ENCODE measurements around the gene PEG3.

PEG3 gene

GRCh38 chr19:56841193-56841543 lies 642 bp upstream of the PEG3 start:
- Histone ChIP-seq H3K36me3 (ENCODE audit: low read depth) (no peaks in the 10 kb centered on the region), H3K4me1 (ENCODE audit: insufficient read depth, poor library complexity, severe bottlenecking) (no peaks in the 10 kb centered on the region), H3K27ac (ENCODE audit: poor library complexity, severe bottlenecking) (no peak overlapping the region), H3K4me3 (ENCODE audit: severe bottlenecking) (no peak overlapping the region), H3K9me3 (ENCODE audit: severe bottlenecking) (peaks cover 7% of the 10 kb centered on the region), H3K27me3 (ENCODE audit: insufficient read depth, poor library complexity, severe bottlenecking) (no peaks in the 10 kb centered on the region)
- DNase-seq (ENCODE audit: low spot score): no peak
- TF ChIP-seq CTCF (IDR thresholded peaks at IDR 0.05; ENCODE audit: poor library complexity, severe bottlenecking): no peak
- no peak for ATAC-seq (ENCODE audit: low read depth)

GRCh38 chr19:56839652-56840450 lies 675 bp downstream of the PEG3 start:
- H3K27ac ChIP-seq (ENCODE audit: poor library complexity, severe bottlenecking): no peak overlapping the region
- peak overlapping the region; percentile 31 for H3K4me3 ChIP-seq (ENCODE audit: severe bottlenecking)
- peaks cover 7% of the 10 kb centered on the region for H3K9me3 ChIP-seq (ENCODE audit: severe bottlenecking)
- DNase-seq (ENCODE audit: low spot score): peak; percentile 75
- no peaks in the 10 kb centered on the region for H3K27me3 ChIP-seq (ENCODE audit: insufficient read depth, poor library complexity, severe bottlenecking)
- ATAC-seq (ENCODE audit: low read depth): peak; percentile 47
- TF ChIP-seq CTCF (IDR thresholded peaks at IDR 0.05; ENCODE audit: poor library complexity, severe bottlenecking): no peak
- no peaks in the 10 kb centered on the region for H3K4me1 ChIP-seq (ENCODE audit: insufficient read depth, poor library complexity, severe bottlenecking)
- H3K36me3 ChIP-seq (ENCODE audit: low read depth): no peaks in the 10 kb centered on the region

- DNase-seq (ENCODE audit: low spot score) (peak; percentile 84), ATAC-seq (ENCODE audit: low read depth) (peak; percentile 65)
- Histone ChIP-seq H3K27me3 (ENCODE audit: insufficient read depth, poor library complexity, severe bottlenecking) (no peaks in the 10 kb centered on the region), H3K27ac (ENCODE audit: poor library complexity, severe bottlenecking) (no peak overlapping the region), H3K36me3 (ENCODE audit: low read depth) (no peaks in the 10 kb centered on the region), H3K4me1 (ENCODE audit: insufficient read depth, poor library complexity, severe bottlenecking) (no peaks in the 10 kb centered on the region), H3K9me3 (ENCODE audit: severe bottlenecking) (peaks cover 7% of the 10 kb centered on the region), H3K4me3 (ENCODE audit: severe bottlenecking) (peak overlapping the region; percentile 32)
- TF ChIP-seq CTCF (IDR thresholded peaks at IDR 0.05; ENCODE audit: poor library complexity, severe bottlenecking): no peak
Observed at GRCh38 chr19:56838909-56839651, 1.4 kb downstream of the PEG3 start.

GRCh38 chr19:56838024-56838908 lies 2.3 kb downstream of the PEG3 start:
- no peaks in the 10 kb centered on the region for H3K4me1 ChIP-seq (ENCODE audit: insufficient read depth, poor library complexity, severe bottlenecking)
- H3K27me3 ChIP-seq (ENCODE audit: insufficient read depth, poor library complexity, severe bottlenecking): no peaks in the 10 kb centered on the region
- TF ChIP-seq CTCF (IDR thresholded peaks at IDR 0.05; ENCODE audit: poor library complexity, severe bottlenecking): no peak
- peak overlapping the region; percentile 12 for H3K27ac ChIP-seq (ENCODE audit: poor library complexity, severe bottlenecking)
- H3K9me3 ChIP-seq (ENCODE audit: severe bottlenecking): peaks cover 7% of the 10 kb centered on the region
- peak; percentile 35 for ATAC-seq (ENCODE audit: low read depth)
- peak overlapping the region; percentile 32 for H3K4me3 ChIP-seq (ENCODE audit: severe bottlenecking)
- H3K36me3 ChIP-seq (ENCODE audit: low read depth): no peaks in the 10 kb centered on the region
- DNase-seq (ENCODE audit: low spot score): no peak
